Liver (tissue), 9 donors: ENCODE data around the gene FAM217A. TPM values are rescaled to one million over a fixed set of nuclear protein-coding genes. Genes with fewer than 3 reads are reported as not detected.

ENCODE experiments used
- DNase-seq: peaks from one replicate; pipeline ENCODE4 v3.0.0-alpha.2; 2017; ENCODE audit warnings: low spot score
- H3K27ac ChIP-seq, 2 donors: one replicate each; pipeline ENCODE4 v1.7.0; 2013; ENCODE audit warnings: inconsistent platforms in 2 of 2, low read length in 2 of 2, control low read depth in 1 of 2, low read depth in 1 of 2, mild to moderate bottlenecking in 1 of 2
- H3K27me3 ChIP-seq, 4 donors: one replicate each; pipeline versions ENCODE4 v1.6.1 to v1.7.0; 2013; ENCODE audit warnings: low read length in 3 of 4, inconsistent platforms in 1 of 4, mild to moderate bottlenecking in 1 of 4, moderate library complexity in 1 of 4; ENCODE audit not compliant: control insufficient read depth in 4 of 4, insufficient read depth in 4 of 4
- H3K36me3 ChIP-seq, 4 donors: one replicate each; pipeline versions ENCODE4 v1.6.1 to v1.7.0; 2013; ENCODE audit warnings: low read length in 3 of 4, mild to moderate bottlenecking in 3 of 4, low read depth in 1 of 4, moderate library complexity in 1 of 4; ENCODE audit not compliant: control insufficient read depth in 4 of 4, insufficient read depth in 3 of 4
- H3K4me1 ChIP-seq, 4 donors: one replicate each; pipeline versions ENCODE4 v1.6.1 to v1.7.0; 2013; ENCODE audit warnings: low read length in 3 of 4, mild to moderate bottlenecking in 3 of 4, moderate library complexity in 1 of 4; ENCODE audit not compliant: control insufficient read depth in 4 of 4, insufficient read depth in 4 of 4
- H3K4me3 ChIP-seq, 3 donors: one replicate each; pipeline versions ENCODE4 v1.6.1 to v1.7.0; 2013; ENCODE audit warnings: low read length in 3 of 3, control low read depth in 1 of 3, low read depth in 1 of 3, mild to moderate bottlenecking in 1 of 3
- H3K9ac ChIP-seq, 2 donors: one replicate each; pipeline ENCODE4 v1.7.0; 2013; ENCODE audit warnings: low read length in 2 of 2, mild to moderate bottlenecking in 2 of 2, moderate library complexity in 2 of 2, control low read depth in 1 of 2, low read depth in 1 of 2
- H3K9me3 ChIP-seq, 4 donors: one replicate each; pipeline versions ENCODE4 v1.6.1 to v1.7.0; 2013; ENCODE audit warnings: low read length in 3 of 4; ENCODE audit not compliant: control insufficient read depth in 4 of 4
- ATF3 ChIP-seq: IDR thresholded peaks from 2 replicates; pipeline ENCODE4 v1.6.1; 2016; ENCODE audit warnings: antibody characterized with exemption
- FOXA1 ChIP-seq: IDR thresholded peaks from 2 replicates; pipeline ENCODE4 v1.6.1; 2016; ENCODE audit warnings: antibody characterized with exemption
- FOXA2 ChIP-seq: IDR thresholded peaks from 2 replicates; pipeline ENCODE4 v1.6.1; 2016; ENCODE audit warnings: antibody characterized with exemption
- HNF4A ChIP-seq, 2 donors: conservative IDR thresholded peaks; 2 replicates each; pipeline ENCODE4 v1.6.1; 2016; ENCODE audit warnings: antibody characterized with exemption in 2 of 2, mild to moderate bottlenecking in 2 of 2
- HNF4G ChIP-seq: IDR thresholded peaks from 2 replicates; pipeline ENCODE4 v1.6.1; 2016; ENCODE audit warnings: antibody characterized with exemption
- JUND ChIP-seq, 2 donors: IDR thresholded peaks; 2 replicates each; pipeline ENCODE4 v1.6.1; 2016; ENCODE audit warnings: antibody characterized with exemption in 2 of 2
- NR2F2 ChIP-seq: IDR thresholded peaks from 2 replicates; pipeline ENCODE4 v1.6.1; 2016; ENCODE audit warnings: antibody characterized with exemption
- RAD21 ChIP-seq, 2 donors: IDR thresholded peaks; 2 replicates each; pipeline ENCODE4 v1.6.1; 2016; ENCODE audit warnings: antibody characterized with exemption in 2 of 2, mild to moderate bottlenecking in 2 of 2
- SP1 ChIP-seq: IDR thresholded peaks from 2 replicates; pipeline ENCODE4 v1.6.1; 2018; ENCODE audit warnings: antibody characterized with exemption, mild to moderate bottlenecking
- TAF1 ChIP-seq: conservative IDR thresholded peaks from 2 replicates; pipeline ENCODE4 v1.6.1; 2016; ENCODE audit warnings: antibody characterized with exemption, mild to moderate bottlenecking
- YY1 ChIP-seq: IDR thresholded peaks from 2 replicates; pipeline ENCODE4 v1.6.1; 2016; ENCODE audit warnings: antibody characterized with exemption, mild to moderate bottlenecking
- WGBS: extraction: QIAGEN DNeasy Blood & Tissue Kit; methylation state at CpG from one replicate; pipeline ENCODE4 v1.1.7; 2013; 5-methylcytosine and 5-hydroxymethylcytosine counted together
- polyA plus RNA-seq, 2 donors: library from polyadenylated mRNA; stranded (reverse) in 1 of 2; unstranded in 1 of 2; fragments of 200-250 nt in 1 of 2; fragments of >200 nt in 1 of 2; fragmentation: Nextera tagmentation in 1 of 2; extraction: Ambion mirVana in 1 of 2; gene quantifications; one replicate each; pipeline versions ENCODE4 v1.2.1 to v1.2.3, GENCODE V29; 2013 to 2015
- total RNA-seq, 2 donors: library from RNA; depleted of rRNA; stranded (reverse); fragments of >200 nt; gene quantifications; one replicate each; pipeline ENCODE4 v1.2.3, GENCODE V29; 2014
- TF ChIP-seq, protein P1 (sequence below): IDR thresholded peaks from 2 replicates; pipeline ENCODE4 v1.6.1; 2016; ENCODE audit warnings: antibody characterized with exemption, mild to moderate bottlenecking
- TF ChIP-seq, protein P2 (sequence below): IDR thresholded peaks from 2 replicates; pipeline ENCODE4 v1.6.1; 2016; ENCODE audit warnings: antibody characterized with exemption
- TF ChIP-seq, protein P3 (sequence below): fragments of 150-350 bp; IDR thresholded peaks from 2 replicates; pipeline ENCODE4 v1.5.1; 2017; ENCODE audit warnings: improper control_type of control experiment, low read depth, low read length; ENCODE audit not compliant: missing input control
- TF ChIP-seq, protein P4 (sequence below): IDR thresholded peaks from 2 replicates; pipeline ENCODE4 v1.6.1; 2016; ENCODE audit warnings: antibody characterized with exemption
- donor health status: healthy.
- donor health status: healthy.
- donor health status: healthy.
- donor health status: healthy.
- donor health status: healthy.

Gene FAM217A
- total and polyA plus RNA-seq, 4 donors = not detected

GRCh38 chr6:4102687-4103244, 23.8 kb upstream of the FAM217A start (continued):
- TF ChIP-seq, protein P1, sequence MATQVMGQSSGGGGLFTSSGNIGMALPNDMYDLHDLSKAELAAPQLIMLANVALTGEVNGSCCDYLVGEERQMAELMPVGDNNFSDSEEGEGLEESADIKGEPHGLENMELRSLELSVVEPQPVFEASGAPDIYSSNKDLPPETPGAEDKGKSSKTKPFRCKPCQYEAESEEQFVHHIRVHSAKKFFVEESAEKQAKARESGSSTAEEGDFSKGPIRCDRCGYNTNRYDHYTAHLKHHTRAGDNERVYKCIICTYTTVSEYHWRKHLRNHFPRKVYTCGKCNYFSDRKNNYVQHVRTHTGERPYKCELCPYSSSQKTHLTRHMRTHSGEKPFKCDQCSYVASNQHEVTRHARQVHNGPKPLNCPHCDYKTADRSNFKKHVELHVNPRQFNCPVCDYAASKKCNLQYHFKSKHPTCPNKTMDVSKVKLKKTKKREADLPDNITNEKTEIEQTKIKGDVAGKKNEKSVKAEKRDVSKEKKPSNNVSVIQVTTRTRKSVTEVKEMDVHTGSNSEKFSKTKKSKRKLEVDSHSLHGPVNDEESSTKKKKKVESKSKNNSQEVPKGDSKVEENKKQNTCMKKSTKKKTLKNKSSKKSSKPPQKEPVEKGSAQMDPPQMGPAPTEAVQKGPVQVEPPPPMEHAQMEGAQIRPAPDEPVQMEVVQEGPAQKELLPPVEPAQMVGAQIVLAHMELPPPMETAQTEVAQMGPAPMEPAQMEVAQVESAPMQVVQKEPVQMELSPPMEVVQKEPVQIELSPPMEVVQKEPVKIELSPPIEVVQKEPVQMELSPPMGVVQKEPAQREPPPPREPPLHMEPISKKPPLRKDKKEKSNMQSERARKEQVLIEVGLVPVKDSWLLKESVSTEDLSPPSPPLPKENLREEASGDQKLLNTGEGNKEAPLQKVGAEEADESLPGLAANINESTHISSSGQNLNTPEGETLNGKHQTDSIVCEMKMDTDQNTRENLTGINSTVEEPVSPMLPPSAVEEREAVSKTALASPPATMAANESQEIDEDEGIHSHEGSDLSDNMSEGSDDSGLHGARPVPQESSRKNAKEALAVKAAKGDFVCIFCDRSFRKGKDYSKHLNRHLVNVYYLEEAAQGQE = no peak
- no peak for TF ChIP-seq NR2F2
- TF ChIP-seq FOXA1 = no peak
- TF ChIP-seq HNF4A (conservative IDR thresholded peaks at IDR 0.05) = no peak
- TF ChIP-seq, protein P2, sequence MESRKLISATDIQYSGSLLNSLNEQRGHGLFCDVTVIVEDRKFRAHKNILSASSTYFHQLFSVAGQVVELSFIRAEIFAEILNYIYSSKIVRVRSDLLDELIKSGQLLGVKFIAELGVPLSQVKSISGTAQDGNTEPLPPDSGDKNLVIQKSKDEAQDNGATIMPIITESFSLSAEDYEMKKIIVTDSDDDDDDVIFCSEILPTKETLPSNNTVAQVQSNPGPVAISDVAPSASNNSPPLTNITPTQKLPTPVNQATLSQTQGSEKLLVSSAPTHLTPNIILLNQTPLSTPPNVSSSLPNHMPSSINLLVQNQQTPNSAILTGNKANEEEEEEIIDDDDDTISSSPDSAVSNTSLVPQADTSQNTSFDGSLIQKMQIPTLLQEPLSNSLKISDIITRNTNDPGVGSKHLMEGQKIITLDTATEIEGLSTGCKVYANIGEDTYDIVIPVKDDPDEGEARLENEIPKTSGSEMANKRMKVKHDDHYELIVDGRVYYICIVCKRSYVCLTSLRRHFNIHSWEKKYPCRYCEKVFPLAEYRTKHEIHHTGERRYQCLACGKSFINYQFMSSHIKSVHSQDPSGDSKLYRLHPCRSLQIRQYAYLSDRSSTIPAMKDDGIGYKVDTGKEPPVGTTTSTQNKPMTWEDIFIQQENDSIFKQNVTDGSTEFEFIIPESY = no peak
- TF ChIP-seq ATF3 = no peak
- TF ChIP-seq JUND (IDR thresholded peaks at IDR 0.05) = no peak
- no peak for TF ChIP-seq RAD21 (IDR thresholded peaks at IDR 0.05)
- TF ChIP-seq SP1 = no peak

DNA sequence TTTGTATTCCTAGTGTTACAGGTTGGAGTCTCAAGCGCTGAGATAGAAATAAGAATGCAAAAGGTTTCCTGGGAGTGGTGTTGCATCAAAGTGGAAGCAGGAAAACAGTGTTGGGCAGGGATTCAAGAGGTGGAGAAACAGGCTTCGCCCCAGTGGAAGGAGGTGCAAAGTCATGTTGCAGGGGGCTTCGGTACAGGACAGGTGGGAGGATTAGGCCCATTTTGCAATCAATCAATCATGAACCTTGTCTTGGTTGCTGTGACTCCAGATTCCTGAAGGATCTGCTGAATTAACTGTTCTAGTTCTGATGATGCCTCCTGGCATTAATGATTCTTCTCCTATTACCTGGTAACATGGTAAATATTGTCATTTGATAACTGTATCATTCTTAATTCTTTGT, 22.4 kb upstream of the FAM217A start:
- TF ChIP-seq YY1 (no peak), HNF4A (conservative IDR thresholded peaks at IDR 0.05) (no peak), FOXA2 (no peak), SP1 (no peak), TAF1 (no peak), HNF4G (no peak)
- TF ChIP-seq, protein P3, sequence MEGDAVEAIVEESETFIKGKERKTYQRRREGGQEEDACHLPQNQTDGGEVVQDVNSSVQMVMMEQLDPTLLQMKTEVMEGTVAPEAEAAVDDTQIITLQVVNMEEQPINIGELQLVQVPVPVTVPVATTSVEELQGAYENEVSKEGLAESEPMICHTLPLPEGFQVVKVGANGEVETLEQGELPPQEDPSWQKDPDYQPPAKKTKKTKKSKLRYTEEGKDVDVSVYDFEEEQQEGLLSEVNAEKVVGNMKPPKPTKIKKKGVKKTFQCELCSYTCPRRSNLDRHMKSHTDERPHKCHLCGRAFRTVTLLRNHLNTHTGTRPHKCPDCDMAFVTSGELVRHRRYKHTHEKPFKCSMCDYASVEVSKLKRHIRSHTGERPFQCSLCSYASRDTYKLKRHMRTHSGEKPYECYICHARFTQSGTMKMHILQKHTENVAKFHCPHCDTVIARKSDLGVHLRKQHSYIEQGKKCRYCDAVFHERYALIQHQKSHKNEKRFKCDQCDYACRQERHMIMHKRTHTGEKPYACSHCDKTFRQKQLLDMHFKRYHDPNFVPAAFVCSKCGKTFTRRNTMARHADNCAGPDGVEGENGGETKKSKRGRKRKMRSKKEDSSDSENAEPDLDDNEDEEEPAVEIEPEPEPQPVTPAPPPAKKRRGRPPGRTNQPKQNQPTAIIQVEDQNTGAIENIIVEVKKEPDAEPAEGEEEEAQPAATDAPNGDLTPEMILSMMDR = no peak
- TF ChIP-seq, protein P4, sequence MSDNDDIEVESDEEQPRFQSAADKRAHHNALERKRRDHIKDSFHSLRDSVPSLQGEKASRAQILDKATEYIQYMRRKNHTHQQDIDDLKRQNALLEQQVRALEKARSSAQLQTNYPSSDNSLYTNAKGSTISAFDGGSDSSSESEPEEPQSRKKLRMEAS = no peak
- WGBS = 85% methylated on average over 3 of the region's 3 CpGs
- no peak for DNase-seq

More for the DNA sequence above, 22.4 kb upstream of the FAM217A start:
- no peaks in the 10 kb centered on the region for H3K27me3 ChIP-seq
- no peaks in the 10 kb centered on the region for H3K36me3 ChIP-seq
- no peak overlapping the region for H3K4me3 ChIP-seq
- no peak overlapping the region for H3K9ac ChIP-seq
- H3K9me3 ChIP-seq = no peaks in the 10 kb centered on the region
- H3K4me1 ChIP-seq = peaks cover 0 to 6% (median 0%) of the 10 kb centered on the region in 4 donors
- H3K27ac ChIP-seq = no peak overlapping the region
